Ovary (tissue), 3 donors: Measurements from ENCODE around the gene PTPRJ.

Experiments
- CTCF ChIP-seq, 3 donors: fragments of 450-650 bp in 2 of 3; fragments of 200-600 bp in 1 of 3; IDR thresholded peaks; one replicate each; pipeline versions ENCODE4 v1.5.1 to v1.8.0; 2016 to 2022; ENCODE audit warnings: antibody characterized with exemption in 3 of 3, mild to moderate bottlenecking in 1 of 3
- POLR2A ChIP-seq: fragments of 450-650 bp; IDR thresholded peaks from one replicate; pipeline ENCODE4 v1.6.1; 2017; ENCODE audit warnings: antibody characterized with exemption, mild to moderate bottlenecking, moderate library complexity
- donor health status: DM: no; HTN: no; CAD: no.

- TF ChIP-seq CTCF (IDR thresholded peaks at IDR 0.05) = no peak
- no peak for TF ChIP-seq POLR2A
Observed at GRCh38 chr11:47989779-47990178, 9.4 kb downstream of the PTPRJ start.
